ENCODE measurements around the gene FUT3.
A peak's percentile ranks its signal among the peaks of the same experiment; 100 is the strongest.
"Not testable (repeated sequence)": the region's sequence is repeated elsewhere in the genome, so short reads cannot be mapped to it uniquely, and the experiment has no call there.

FUT3 gene

GRCh38 chr19:5851302-5851701, at the start of gene FUT3:
TSS of gene FUT3 (minus strand) at chr19:5851449.
- DNase-seq = no peak

GRCh38 chr19:5900976-5901375, 49.7 kb upstream of the FUT3 start:
- no peak for DNase-seq

- no peak for DNase-seq
Measured at GRCh38 chr19:5899728-5900526, 48.7 kb upstream of the FUT3 start.

DNA sequence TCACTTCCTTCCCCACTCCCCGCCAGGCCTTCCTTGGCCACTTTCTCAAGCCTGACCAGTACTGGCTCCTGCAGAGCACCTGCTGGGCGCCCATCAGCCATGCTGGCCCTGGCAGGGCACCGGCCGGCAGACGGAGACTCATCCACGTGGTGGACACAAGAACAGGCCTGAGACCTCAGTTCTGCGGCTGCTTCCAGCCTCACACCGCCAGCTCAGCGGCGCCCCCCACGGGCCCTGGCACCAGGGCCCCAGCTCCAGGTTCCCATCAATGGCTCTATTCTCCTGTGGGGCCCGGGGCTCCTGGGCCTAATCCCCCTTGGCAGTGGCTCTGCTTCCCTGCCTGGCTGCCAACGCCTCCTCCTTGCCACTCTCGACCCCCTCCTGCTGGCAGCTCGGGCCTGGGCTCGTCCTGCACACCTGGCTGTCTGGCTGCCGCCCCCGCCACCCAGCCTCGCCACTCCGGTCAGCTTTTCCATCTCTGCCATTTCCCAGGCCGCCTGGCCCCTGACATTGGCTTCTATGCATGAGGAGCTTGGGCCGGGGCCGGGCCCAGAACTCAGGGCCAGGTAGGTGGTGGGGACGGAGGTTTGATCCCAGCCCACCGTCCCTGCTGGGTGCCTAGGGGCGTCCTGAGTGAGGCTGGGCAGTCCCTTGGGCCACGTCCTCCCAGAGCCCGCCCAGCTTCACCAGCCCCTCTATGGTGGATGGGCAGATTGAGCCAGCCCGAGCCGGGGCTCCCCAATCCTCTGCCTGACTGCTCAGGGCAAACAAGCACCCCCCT, 46.1 kb upstream of the FUT3 start:
- no peak for DNase-seq

DNA sequence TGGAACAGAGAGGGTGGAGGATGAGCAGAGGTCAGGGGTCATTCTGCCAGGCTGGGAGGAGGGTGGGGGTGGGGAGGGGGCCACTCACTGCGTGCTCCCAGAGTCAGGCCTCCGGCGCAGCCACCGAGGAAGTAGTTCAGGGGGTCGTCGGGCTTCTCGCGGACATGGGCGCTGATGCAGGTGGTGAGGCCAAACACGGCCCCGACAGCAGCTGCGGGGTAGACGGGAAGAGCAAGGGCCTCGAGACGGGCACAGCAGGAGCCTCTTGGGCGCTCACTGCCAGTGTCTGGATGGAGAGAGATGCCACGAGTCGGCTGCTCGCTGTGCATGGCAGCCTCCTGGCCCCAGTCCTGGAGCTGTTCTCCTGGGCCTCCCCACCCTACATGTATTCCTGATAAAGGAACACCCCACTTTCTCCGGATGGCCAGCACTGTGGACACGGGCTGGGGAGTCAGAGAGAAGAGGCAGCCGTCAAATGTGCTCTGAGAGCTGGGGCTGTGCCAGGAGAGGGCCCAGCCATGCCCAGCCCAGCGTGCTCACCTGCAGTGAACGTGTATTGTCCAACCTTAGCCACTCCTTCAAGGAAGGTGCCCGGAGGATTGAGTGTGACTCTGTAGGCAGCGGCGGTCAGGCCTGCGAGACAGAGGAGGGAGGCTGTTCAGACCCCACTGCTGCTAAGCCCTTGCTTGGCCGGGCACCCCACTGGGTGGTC, 45.3 kb upstream of the FUT3 start:
- no peak for DNase-seq

DNA sequence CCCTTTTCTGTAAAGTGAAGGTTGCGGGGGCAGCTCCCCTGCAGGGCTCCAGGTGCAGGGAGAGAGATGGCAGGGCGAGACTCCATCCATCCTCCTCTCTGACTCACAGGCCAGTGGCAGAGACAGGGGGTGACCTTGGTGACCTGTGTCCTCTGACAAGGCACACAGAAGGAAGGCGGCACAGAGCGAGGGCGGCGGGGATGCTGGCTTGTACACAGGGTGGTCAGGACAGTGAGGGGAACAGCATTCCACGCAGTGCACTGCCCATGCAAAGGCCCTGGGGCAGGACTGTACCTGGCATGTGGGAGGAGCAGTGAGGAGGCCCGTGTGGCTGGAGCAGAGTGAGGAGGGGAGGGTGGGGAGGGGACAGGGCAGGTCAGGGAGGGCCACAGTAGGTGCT, 44.6 kb upstream of the FUT3 start:
- no peak for DNase-seq

GRCh38 chr19:5895409-5895808, 44.2 kb upstream of the FUT3 start:
- DNase-seq = no peak

- no peak for DNase-seq
Measured at GRCh38 chr19:5894704-5895349, 43.6 kb upstream of the FUT3 start.

DNA sequence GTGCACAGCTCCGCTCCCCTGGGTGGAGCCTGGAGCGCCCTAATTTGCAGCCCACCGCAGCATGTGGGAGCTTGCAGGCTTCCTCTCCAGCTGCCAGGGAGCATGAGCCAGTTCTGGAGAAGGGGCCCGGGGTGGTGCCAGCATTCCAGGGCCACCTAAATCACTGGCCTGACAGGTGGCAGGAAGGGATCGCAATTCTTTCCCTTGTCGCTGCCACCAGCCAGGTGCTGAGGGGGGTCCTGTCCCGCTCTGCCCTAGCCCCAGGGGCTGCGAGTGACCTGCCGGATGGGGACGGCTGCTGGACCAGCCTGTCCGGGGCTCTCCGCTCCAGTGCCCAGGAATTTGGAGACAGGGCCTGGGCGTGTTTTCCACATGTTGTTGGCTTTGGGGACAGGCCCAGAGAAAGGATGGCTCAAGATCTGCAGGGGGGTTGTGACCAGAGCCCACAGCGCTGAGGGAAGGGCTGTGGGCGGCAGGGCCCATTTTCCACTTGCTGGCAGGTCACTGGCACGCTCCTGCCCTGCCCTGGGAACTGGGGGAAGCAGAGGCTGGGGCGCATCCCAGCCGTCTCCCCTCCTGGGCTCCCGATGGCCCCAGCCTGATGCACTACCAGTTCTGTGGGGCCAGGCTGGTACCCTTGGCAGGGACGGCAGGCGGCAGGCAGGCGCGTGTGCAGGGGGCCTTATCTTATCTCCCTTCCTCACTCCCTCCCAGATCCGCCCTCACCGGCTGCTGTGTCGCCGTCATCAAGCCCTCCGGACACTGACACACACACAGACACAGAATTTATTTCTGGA, 42.9 kb upstream of the FUT3 start:
- DNase-seq = no peak

DNA sequence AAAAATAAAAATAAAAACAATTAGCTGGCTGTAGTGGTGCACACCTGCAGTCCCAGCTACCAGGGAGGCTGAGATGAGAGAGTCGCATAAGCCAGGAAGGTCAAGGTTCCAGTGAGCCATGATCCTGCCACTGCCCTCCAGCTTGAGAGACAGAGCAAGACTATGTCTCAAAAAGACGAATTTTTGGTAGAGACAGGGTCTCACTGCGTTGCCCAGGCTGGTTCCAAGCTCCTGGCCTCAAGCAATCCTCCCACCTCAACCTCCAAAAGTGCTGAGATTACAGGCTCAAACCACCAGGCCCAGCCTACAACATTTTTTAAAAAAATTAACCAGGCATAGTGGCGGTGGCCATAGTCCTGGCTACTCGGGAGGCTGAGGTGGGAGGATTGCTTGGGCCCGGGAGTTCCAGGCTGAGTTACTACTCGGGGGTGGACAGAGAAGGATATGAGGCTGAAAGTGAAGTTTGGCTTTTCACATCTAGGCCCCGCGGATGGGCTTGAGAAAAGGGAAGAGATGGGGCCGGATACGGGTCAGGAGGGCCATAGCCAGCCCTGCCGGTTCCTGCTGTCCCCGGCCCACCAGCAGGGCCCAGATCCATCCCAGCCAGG, 42.2 kb upstream of the FUT3 start:
- no peak for DNase-seq

- DNase-seq = peak in 1 of 51 donors; percentile 8
Measured at GRCh38 chr19:5892772-5893275, 41.6 kb upstream of the FUT3 start.

DNA sequence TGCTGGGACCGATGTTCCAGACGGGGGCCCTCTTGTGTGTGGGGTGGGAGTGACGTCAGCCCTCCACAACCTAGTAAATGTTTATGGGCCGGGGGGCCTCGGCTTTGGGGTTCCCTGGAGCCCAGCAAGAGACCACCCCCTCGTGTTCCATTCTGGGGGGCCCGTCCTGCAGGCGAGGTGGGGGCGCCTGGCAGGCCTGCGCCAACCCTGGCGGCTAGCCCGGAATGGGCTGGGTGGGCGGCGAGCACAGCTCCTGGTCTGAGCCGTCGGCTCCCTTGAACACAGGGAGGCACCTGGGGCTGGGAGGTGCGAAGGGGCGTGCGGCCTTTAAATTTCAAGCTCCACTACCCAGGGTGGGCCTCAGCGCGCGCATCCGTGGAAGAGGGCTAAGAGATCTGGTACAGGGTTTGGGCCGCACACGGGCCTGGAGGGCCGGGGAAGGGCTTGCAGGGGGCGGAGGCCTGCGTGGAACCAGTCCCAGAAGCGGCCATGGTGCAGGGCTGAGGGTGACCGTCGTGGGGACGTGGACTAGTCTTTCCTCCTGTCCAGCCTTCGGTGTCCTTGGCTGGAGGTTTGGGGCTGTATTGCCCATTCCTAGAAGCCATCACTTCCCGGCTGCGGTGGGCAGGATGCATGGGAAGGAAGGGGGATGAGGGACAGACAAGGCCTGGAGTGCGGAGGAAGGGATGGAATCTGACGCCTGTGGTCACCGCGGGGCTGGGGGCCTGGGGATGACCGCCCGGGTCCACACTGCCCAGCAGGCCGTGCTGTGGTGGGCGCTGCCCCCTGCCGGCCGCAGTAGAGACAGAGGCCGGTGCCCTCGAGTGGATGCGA, 40.9 kb upstream of the FUT3 start:
- DNase-seq = peak in 20 of 51 donors; percentile 3 to 57 (median 17)

DNA sequence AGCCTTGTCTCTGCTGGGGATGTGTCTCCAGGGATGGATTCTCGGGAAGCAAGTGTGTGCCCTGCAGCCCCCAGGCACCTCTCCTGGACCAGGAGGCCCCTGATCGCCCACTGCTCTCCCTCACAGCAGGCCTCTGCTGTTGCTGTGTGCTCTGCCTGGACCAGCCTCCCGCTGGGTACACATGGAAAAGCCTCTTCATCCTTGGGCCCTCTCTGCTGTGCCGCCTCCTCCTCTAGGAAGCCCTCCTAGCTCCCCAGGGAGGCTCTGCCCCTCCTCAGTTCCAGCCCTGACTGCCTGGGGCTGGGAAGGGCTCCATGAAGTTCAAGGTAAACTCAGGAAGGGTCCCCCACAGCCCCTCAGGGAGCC, 40.3 kb upstream of the FUT3 start:
- no peak for DNase-seq

DNA sequence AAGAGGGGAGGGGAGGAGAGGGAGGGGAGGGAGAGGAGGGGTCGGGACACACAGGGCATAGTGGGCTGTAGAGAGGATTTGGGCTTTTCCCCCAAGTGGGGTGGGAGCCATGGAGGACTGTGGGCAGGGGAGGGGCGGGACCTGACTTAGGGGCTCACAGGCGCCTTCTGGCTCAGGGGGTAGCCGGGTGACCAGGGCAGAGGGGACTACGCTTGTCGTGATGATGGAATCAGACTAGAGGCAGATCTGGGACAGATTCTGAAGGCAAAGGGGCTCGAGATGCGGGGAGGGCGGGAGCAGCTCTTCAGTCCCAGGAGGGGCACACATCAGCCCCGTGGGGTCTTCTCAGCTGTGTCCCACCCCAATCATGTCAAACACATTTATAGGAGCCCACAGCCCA, 38.9 kb upstream of the FUT3 start:
- no peak for DNase-seq

DNA sequence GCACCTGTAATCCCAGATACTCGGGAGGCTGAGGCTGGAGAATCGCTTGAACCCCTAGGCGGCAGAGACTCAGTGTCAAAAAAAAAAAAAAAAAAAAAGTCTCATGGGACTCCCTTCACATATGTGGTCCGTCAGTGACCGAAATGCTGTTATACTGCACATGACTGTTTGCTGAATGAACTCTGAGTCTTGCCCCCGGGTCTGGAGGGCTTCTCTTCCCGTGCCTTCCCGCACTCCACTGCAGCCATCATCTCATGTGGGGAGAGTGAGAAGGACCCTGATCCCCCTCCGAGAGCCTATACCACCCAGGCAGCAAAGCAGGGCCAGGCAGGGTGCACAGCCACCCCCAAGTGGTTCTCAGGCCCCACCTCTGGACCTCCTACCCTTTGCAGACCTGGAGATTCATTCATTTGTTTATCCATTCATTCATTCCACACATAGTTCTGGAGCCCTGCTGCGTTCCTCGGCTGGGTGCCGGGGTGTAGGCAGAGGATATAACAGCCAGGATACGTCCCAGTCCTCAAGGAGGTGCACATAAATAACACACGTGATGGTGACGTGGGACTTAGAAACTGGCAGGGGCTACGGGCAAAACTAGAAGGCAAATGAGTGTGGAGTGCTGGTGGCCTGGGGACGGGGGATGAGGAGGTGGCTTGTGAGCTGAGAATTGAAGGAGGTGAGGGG, 38.2 kb upstream of the FUT3 start:
- no peak for DNase-seq

- not testable (repeated sequence) for DNase-seq
Measured at GRCh38 chr19:5884065-5884811, 33.0 kb upstream of the FUT3 start.

DNA sequence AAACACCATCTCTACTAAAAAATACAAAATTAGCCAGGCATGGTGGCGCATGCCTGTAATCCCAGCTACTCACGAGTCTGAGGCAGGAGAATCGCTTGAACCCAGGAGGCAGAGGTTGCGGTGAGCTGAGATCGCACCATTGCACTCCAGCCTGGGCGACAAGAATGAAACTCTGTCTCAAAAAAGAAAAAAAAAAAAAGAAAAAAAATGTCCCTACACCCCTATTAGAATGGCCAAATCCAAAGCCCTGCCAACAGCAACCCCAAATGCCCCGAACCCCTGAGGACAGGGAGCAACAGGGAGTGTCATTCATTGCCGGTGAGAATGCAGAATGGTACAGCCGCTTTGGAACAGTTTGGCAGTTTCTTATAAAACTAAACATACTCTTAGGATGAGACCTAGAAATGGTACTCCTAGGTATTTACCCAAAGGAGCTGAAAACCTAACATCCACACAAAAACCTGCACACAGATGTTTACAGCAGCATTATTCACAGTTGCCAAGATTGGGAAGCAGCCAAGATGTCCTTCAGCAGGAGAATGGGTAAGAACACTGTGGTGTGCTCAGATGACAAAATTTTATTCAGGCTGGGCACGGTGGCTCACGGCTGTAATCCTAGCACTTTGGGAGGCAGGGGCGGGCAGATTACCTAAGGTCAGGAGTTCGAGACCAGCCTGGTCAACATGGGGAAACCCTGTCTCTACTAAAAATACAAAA, 32.1 kb upstream of the FUT3 start:
- peak in 6 of 51 donors; percentile 6 to 31 (median 12) for DNase-seq

Measured in hypothalamus (tissue), 51 donors.